ENCODE results near the gene BCAR3.

Gene BCAR3

DNA sequence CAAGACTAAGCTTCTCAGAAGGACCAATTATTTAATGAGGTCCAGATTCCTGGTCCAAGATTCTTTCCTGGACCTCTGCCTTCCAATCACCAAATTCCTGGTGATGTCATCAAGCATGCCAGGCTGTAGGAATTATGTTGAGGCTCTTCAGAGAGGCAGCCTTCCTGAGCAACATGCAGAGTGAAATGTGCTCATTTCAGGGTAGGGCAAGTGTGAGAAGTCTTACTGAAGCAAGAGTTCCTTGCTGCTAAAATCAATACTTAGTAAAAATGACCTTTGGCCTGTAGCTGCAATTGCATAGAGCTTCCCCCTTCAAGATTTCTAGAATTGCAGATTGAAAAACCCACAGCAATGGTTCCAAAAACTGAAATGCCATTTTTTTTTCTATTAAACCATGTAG is 31.7 kb upstream of the BCAR3 start:
- TF ChIP-seq, protein P1, sequence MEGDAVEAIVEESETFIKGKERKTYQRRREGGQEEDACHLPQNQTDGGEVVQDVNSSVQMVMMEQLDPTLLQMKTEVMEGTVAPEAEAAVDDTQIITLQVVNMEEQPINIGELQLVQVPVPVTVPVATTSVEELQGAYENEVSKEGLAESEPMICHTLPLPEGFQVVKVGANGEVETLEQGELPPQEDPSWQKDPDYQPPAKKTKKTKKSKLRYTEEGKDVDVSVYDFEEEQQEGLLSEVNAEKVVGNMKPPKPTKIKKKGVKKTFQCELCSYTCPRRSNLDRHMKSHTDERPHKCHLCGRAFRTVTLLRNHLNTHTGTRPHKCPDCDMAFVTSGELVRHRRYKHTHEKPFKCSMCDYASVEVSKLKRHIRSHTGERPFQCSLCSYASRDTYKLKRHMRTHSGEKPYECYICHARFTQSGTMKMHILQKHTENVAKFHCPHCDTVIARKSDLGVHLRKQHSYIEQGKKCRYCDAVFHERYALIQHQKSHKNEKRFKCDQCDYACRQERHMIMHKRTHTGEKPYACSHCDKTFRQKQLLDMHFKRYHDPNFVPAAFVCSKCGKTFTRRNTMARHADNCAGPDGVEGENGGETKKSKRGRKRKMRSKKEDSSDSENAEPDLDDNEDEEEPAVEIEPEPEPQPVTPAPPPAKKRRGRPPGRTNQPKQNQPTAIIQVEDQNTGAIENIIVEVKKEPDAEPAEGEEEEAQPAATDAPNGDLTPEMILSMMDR (IDR thresholded peaks at IDR 0.05): no peak

DNA sequence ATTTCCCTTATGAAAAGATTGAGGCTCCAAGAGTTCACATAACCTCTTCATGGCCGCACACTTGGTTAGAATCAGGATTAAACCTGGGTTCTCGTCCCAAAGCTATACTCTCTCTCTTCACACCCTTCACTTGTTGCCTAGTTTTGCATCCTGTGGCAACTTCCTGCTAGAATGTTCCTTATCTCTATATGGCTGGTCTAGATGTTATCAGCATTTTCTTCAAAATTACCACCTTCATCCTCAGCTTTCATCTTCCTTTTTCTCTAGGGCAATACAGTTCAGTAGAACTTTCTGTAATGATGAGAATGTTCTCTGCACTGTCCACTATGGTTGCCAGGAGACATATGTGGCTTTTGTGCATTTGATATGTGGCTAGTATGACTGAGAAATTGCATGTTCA is 31.1 kb upstream of the BCAR3 start:
- TF ChIP-seq, protein P1 (IDR thresholded peaks at IDR 0.05): no peak

DNA sequence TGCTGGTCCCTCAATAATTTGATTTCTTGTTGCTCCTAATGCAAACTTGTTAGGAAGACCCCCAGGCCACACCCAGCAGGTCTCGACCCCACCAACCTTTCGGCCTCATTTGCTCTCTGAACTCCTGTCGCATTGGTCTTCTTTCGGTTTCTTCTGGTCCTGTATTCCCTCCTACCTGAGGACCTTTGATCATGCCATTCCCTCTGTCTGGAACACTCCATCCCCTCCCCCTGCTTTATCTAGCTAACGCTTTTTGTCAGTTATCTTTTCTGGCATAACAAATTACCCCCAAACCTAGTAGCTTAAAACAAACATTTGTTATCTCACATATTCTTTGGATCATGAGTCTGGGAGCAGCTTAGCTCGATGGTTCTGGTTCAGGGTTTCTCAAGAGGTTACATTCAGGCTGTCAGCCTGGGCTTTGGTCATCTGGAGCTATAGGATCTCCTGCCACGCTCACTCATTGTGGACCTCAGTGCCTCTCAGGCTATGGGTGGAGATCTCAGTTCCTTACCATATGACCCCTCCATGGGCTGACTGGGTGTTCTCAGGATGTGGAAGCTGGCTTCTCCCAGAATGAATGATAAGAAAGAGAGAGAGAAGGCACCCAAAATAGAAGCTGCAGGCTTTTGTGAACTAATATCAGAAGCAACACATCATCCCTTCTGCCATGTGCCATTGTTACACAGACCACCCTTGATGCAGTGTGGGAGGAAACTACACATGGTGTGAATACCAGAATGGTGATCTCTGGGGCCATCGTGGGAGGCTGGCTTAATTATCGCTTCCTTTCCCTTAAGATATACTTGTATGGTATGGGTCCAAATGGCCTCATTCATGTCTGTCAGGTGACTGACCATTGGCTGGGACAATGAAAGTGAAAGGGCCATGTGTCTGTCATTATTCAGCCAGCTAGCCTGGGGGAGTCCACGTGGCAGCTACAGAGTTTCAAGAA is 29.1 kb upstream of the BCAR3 start:
- TF ChIP-seq, protein P1 (IDR thresholded peaks at IDR 0.05): no peak

- TF ChIP-seq, protein P1 (IDR thresholded peaks at IDR 0.05): no peak
These were observed 27.3 kb upstream of the BCAR3 start for GRCh38 chr1:93708734-93709481.

- TF ChIP-seq, protein P1 (IDR thresholded peaks at IDR 0.05): no peak
These were observed 26.3 kb upstream of the BCAR3 start for GRCh38 chr1:93707956-93708355.

GRCh38 chr1:93705892-93706500 is 24.4 kb upstream of the BCAR3 start:
- TF ChIP-seq, protein P1 (IDR thresholded peaks at IDR 0.05): no peak

DNA sequence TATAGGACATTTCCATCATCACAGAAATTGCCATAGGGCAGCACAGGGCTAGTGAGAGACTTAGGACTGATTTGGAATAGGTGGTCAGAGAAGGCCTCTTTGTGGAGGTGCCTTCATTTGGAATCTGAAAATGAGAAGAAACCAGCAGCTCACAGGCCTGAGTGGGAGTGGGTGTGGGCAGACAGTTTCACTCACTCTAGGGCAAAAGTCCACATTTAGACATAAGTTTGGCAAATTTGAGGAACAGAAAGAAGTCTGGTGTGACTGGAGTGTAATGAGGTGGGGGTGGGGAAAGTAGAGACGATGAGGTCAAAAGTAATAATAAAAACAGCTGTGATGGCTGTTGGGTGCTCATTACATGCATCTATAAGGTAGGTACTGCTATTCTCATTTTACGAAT is 22.4 kb upstream of the BCAR3 start:
- TF ChIP-seq, protein P1 (IDR thresholded peaks at IDR 0.05): no peak

All from LNCAP (cell line).